ENCODE results near the gene EGR1. TPM values are rescaled to one million over a fixed set of nuclear protein-coding genes. Genes with fewer than 3 reads are reported as not detected.

The EGR1 gene
- total and polyA plus RNA-seq, 2 of the 4 experiments (the other 2 are of a cell fraction): 2.9 to 104 TPM

- H3K79me1 ChIP-seq (ENCODE audit: low read depth in 1 of 2, low read length in 2 of 2): peaks cover 14 to 62% of the 10 kb centered on the region in 2 experiments
- ChIA-PET POLR2A (ENCODE audit: unreplicated experiment) (no interaction called here), CTCF (no interaction called here)
- no peak overlapping the region for H2BK20ac ChIP-seq (ENCODE audit: low read depth, low read length)
- no peak overlapping the region for H3K4me3 ChIP-seq (ENCODE audit: insufficient read depth, low read depth, low read length)
- H4K5ac ChIP-seq (ENCODE audit: low read depth, low read length): no peak overlapping the region
- H3K23ac ChIP-seq (ENCODE audit: low read depth, low read length): no peak overlapping the region
- H2AFZ ChIP-seq (replicated peaks; ENCODE audit: low read length, poor library complexity): no peak overlapping the region
- H3K4me2 ChIP-seq (ENCODE audit: low read depth, low read length): no peak overlapping the region
- no peak overlapping the region for H2AK5ac ChIP-seq (ENCODE audit: low read depth, low read length)
- dilution Hi-C loops (cut with HindIII; ENCODE audit: low sequenced_read_pairs, unreplicated experiment) (no loop called here), in situ Hi-C loops (cut with MboI; ENCODE audit: low sequenced_read_pairs) (no loop called here), intact Hi-C loops (cut with micrococcal nuclease) (no loop called here)
- no peak for ATAC-seq (ENCODE audit: low read depth)
- 0 out of 2 replicates have a peak, but pooled peaks cover 4% of the 10 kb centered on the region for H3K9me1 ChIP-seq (ENCODE audit: insufficient read depth, low read length)
- no peak overlapping the region for H2BK15ac ChIP-seq (ENCODE audit: low read depth, low read length)
- H3K4me1 ChIP-seq (ENCODE audit: control insufficient read depth, insufficient read depth, low read length): peaks cover 4% of the 10 kb centered on the region
- H2BK120ac ChIP-seq (ENCODE audit: low read depth, low read length): no peak overlapping the region
- no peak overlapping the region for H3K14ac ChIP-seq (replicated peaks; ENCODE audit: low read depth, low read length)
- no peak for DNase-seq
- peaks cover 31% of the 10 kb centered on the region for H4K20me1 ChIP-seq (ENCODE audit: insufficient read depth, low read length)
- no peak overlapping the region for H2BK5ac ChIP-seq (ENCODE audit: low read depth, low read length, poor library complexity, severe bottlenecking)
- H4K8ac ChIP-seq (ENCODE audit: low read depth in 2 of 2, low read length in 2 of 2): no peak overlapping the region
- H3K27ac ChIP-seq (ENCODE audit: insufficient read depth, low read length): no peak overlapping the region
- H3K18ac ChIP-seq (ENCODE audit: low read depth, low read length): no peak overlapping the region
- H3K27me3 ChIP-seq (ENCODE audit: control insufficient read depth, insufficient read depth, low read length): no peaks in the 10 kb centered on the region
- TF ChIP-seq ELK1 (IDR thresholded peaks at IDR 0.05; ENCODE audit: borderline replicate concordance, low read depth, low read length): no peak
- no peak for TF ChIP-seq BHLHE40 (IDR thresholded peaks at IDR 0.05; ENCODE audit: low read depth, low read length)
- TF ChIP-seq CTCF (conservative IDR thresholded peaks at IDR 0.05; ENCODE audit: low read depth, low read length): no peak
- TF ChIP-seq RCOR1 (IDR thresholded peaks at IDR 0.05; ENCODE audit: insufficient replicate concordance, low read length): no peak
- TF ChIP-seq MAFK (IDR thresholded peaks at IDR 0.05; ENCODE audit: low read depth, low read length): no peak
- no peak for TF ChIP-seq CEBPB (IDR thresholded peaks at IDR 0.05; ENCODE audit: low read depth, low read length)
- TF ChIP-seq CHD1 (IDR thresholded peaks at IDR 0.05; ENCODE audit: low read depth, low read length): no peak
- no peak for TF ChIP-seq NFE2L2 (IDR thresholded peaks at IDR 0.05; ENCODE audit: low read depth, low read length)
- no peak for TF ChIP-seq MAZ (IDR thresholded peaks at IDR 0.05; ENCODE audit: borderline replicate concordance, low read depth, low read length)
- no peak for TF ChIP-seq RAD21 (IDR thresholded peaks at IDR 0.05; ENCODE audit: low read length)
- no peak for TF ChIP-seq USF2 (IDR thresholded peaks at IDR 0.05; ENCODE audit: low read depth, low read length)
- no peak for TF ChIP-seq FOS (IDR thresholded peaks at IDR 0.05; ENCODE audit: low read depth, low read length)
- TF ChIP-seq SMC3 (IDR thresholded peaks at IDR 0.05; ENCODE audit: low read depth, low read length): no peak
- no peak for TF ChIP-seq POLR2A (IDR thresholded peaks at IDR 0.05; ENCODE audit: low read depth, low read length)
- TF ChIP-seq RFX5 (IDR thresholded peaks at IDR 0.05; ENCODE audit: low read depth, low read length): no peak
- TF ChIP-seq MXI1 (IDR thresholded peaks at IDR 0.05; ENCODE audit: borderline replicate concordance, low read depth, low read length): no peak
- no peak overlapping the region for H3K9ac ChIP-seq (ENCODE audit: low read depth, low read length)
- H3K56ac ChIP-seq (ENCODE audit: extremely low read depth, insufficient read depth, low read length): no peak overlapping the region
- no peak overlapping the region for H2AK9ac ChIP-seq (replicated peaks; ENCODE audit: low read depth, low read length, poor library complexity)
- H3K36me3 ChIP-seq (ENCODE audit: control insufficient read depth, insufficient read depth, low read length): peaks cover 41% of the 10 kb centered on the region
- no peak overlapping the region for H3K4ac ChIP-seq (ENCODE audit: low read depth, low read length)
- WGBS, 2 experiments (ENCODE audit: extremely low coverage in 2 of 2, insufficient read length in 1 of 2): 100% methylated on average over 1 of the region's 4 CpGs; no CpG with 5 or more reads in 1 of the 2 experiments
- no peaks in the 10 kb centered on the region for H3K9me3 ChIP-seq (ENCODE audit: control insufficient read depth, insufficient read depth, low read length)
- no TSS peak for BruUV-seq (replicated peaks)
- no peak overlapping the region for H4K91ac ChIP-seq (ENCODE audit: insufficient read depth, low read depth, low read length)
Observed at GRCh38 chr5:138517437-138517836, 52.2 kb downstream of the EGR1 start.

Measured in IMR-90 (cell line).